Measurements from ENCODE around the gene CHL1.

Gene CHL1

DNA sequence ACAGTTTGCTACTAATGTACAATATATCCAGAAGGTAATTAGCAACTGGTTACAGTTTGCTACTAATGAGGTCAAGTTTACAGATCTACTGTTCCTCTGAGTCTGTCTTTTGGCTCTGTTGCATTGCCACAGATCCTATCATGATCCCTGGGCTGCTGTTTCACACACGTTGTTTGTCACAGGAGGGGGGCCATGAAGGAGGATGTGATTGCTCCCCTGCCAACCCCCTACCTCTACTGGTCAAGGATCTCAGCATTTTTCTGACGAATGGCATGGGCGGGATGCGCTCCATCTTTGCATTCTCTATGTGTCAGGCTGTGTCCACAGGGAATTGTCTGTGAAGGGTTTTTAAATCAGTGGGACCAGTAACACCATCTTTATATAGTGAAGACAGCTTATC lies 91.9 kb downstream of the CHL1 start:
- DNase-seq: no peak

DNA sequence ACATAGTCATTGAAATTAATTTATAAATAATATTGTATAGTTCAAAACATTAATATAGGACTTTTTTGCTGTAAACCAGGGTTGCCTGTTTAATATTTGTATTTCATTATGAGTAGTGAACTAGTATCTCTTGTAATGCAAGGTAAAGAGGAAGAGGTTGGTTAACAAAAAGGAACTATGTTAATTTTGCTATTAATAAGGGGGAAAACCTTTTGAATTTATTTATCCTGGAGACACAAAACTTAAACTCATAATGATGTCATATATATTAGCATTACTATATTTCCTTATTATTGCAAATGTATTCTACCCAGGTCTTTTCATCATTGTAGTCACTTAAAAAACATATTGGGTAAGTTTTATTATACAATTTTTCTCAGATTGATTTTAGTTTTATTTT lies 94.5 kb downstream of the CHL1 start:
- no peak for DNase-seq

- DNase-seq: no peak
These were observed 95.3 kb downstream of the CHL1 start for GRCh38 chr3:291646-292436.

DNA sequence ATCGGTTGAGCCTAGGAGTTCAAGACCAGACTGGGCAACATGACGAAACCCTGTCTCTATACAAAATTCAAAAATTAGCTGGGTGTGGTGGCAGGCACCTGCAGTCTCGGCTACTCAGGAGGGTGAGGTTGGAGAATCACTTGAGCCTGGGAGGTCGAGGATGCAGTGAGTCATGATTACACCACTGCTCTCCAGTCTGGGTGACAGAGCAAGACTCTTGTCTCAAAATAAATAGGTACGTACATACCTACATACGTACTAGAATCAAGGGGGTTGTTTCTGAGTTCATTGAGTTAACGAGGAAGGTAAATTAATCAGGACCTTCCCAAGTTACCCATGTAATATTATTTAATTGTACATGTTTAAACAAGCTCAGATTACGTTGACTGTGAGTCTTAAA lies 97.5 kb downstream of the CHL1 start:
- no peak for DNase-seq

GRCh38 chr3:294581-294980 lies 98.0 kb downstream of the CHL1 start:
- DNase-seq: no peak

GRCh38 chr3:295166-295565 lies 98.6 kb downstream of the CHL1 start:
- no peak for DNase-seq

DNA sequence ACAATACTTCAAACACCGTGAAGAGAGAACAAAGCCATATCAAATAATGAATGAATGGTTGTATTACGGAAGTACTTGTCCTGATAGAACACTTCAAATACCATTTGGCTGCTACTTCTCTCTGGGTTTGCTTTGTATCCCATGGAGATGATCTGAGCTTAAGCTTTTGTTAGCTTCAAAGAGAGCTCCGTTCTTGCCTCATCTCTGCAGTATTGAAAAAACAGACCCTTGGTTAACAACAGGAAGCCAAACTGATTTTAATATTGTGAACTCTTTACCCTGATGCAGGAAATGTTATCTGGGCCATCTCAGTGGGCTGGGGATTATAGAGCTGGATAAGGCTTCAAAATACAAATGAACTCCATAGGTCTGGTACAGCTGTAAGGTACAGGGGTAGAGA lies 101.0 kb downstream of the CHL1 start:
- DNase-seq: no peak

DNA sequence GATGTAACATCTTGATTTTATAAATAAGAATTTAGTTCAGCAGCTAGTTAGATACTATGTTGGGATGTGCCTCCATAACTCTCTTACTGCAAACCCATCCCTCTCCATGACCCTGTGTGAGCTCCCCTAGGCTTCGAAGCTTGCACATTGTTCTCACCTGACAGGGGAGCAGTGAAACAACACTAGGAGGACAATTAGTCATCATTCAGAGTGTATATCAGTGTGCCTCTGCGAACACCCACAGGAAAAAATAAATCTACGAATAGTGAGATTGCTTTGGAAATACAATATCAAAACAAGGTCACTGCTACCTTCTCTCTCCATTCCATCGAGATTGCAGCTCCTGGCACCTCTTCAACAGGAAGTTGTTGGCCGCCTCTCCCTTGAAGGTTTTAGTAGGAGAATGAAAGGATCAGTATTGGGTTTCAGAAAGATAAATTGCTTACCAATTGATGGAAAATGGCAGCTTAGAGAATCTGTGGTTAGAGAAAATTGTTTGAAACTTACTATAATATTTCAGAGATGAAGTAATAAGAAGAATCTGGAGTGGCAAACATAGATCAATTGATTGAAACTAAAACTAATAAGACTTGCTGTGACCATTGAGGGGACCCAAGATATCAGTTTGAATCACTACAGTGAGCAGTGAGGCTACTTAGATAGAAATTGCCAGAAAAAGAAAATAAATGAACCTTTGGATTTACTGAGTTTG lies 103.2 kb downstream of the CHL1 start:
- DNase-seq: no peak

DNA sequence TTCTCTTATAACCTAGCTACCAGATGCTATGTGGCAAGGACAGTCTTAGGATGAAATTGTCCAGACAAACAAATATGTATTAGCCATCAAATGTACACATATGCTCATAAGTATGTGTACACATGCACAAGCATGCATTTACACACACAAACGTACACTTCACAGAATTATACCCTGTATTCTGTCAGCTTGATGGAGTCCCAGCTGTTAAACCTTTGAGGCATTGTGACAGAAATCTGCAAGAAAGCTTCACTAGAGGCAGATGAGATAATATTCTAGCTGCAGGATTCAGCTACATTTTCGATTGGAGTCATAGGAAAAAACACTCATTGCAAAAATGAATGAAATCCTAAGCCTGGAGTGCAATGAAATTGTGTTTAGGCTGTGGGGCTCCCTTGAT lies 110.6 kb downstream of the CHL1 start:
- DNase-seq: no peak

GRCh38 chr3:308597-309321 lies 112.2 kb downstream of the CHL1 start:
- DNase-seq: no peak

GRCh38 chr3:312160-312733 lies 115.7 kb downstream of the CHL1 start:
- no peak for DNase-seq

GRCh38 chr3:312911-313310 lies 116.3 kb downstream of the CHL1 start:
- no peak for DNase-seq

GRCh38 chr3:317012-317411 lies 120.4 kb downstream of the CHL1 start:
- DNase-seq: no peak

DNA sequence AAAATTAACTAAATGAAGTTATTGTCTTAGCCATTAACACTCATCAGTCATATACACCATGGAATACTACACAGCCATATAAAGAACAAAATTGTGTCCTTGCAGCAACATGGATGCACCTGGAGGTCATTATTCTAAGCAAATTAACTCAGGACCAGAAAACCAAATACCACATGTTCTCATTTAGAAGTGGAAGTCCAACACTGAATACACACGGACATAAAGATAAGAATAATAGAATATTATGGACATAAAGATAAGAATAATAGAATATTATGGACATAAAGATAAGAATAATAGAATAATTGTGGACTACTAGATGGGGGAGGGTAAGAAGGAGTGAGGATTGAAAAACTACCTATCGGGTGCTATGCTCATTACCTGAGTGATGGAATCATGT lies 122.3 kb downstream of the CHL1 start:
- no peak for DNase-seq

DNA sequence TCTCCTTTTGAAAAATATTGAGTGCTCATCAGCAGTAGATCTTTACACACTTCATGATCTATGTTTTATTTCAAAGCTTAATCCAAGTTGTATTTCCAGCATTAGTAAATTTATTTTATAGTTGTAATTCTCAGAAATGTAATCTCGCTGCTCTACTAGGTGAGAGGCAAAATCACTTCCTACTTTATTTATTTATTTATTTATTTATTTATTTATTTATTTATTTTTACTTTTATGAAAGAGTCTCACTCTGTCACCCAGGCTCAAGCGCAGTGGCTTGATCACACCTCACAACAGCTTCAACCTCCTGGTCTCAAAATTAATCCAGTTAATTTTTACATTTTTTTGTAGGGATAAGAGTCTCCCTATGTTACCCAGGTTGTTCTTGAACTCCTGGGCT lies 127.9 kb downstream of the CHL1 start:
- DNase-seq: no peak

DNA sequence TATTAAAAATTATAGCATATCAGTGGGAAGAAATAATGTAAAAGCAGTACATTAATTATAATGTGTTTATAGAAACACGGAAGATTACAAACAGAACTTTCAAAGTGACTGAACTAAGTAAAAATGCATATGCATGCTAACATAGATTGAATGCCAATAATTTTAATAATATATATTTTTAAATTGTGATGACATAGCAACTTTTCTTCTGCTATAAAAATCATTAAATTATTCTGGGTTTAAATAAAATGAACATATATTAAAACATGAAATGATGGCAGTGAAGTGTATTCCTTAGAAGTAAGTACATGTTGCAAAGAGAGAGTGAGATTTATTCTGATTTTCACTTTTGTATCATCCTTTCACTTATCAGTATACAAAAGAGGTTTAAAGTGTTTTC lies 128.9 kb downstream of the CHL1 start:
- DNase-seq: no peak

GRCh38 chr3:330494-331115 lies 134.0 kb downstream of the CHL1 start:
- DNase-seq: no peak

GRCh38 chr3:331881-332280 lies 135.3 kb downstream of the CHL1 start:
- no peak for DNase-seq

- no peak for DNase-seq
These were observed 136.1 kb downstream of the CHL1 start for GRCh38 chr3:332701-333100.

- DNase-seq: no peak
These were observed 138.7 kb downstream of the CHL1 start for GRCh38 chr3:335240-335639.

DNA sequence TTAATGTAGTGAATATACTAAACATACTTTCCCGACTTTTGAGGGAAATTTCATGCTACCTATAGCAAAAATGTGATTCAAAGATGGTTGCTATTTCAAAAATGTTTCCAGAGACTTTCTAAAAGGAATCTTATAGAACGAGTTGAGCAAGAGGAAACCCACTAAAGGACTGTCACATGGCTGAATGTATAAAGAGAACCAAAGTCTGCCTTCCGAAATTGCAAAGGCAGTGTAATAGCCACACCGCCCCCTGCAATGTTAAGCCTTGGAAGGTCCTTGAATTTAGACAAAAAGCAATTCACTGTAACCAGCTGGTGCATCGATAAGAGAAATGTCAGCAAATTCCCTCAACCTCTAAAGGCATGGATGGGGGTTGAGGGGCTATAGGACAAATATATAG lies 142.8 kb downstream of the CHL1 start:
- DNase-seq: no peak

DNA sequence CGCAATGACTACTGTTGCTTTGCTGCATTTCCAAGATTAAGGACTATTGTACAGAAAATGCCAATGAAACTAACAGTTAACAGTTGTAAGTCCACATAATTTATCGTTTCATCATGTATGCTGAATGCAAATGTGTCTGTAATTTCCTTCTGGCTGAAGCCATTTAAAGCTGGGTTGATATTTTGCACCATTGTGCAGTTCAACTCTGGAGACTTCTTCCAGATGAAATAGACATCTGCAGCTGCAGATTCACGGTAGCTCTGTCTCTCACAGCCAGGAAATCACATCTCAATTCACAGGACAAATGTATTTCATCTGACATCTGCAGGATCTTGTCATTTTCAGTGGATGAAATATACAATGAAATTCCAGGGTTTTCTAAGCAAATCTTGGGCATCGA lies 145.4 kb downstream of the CHL1 start:
- no peak for DNase-seq

- no peak for DNase-seq
These were observed 149.6 kb downstream of the CHL1 start for GRCh38 chr3:346186-346585.
